HEK293T (cell line): Measurements from ENCODE around the gene NXT2.
A peak's percentile ranks its signal among the peaks of the same experiment; 100 is the strongest.

ENCODE experiments used
- CTCF ChIA-PET: fragments of 350-600 bp; formaldehyde crosslinking; extraction: SDS; loops from one replicate; lab custom pipeline; 2021; ENCODE audit warnings: antibody characterized with exemption, inconsistent platforms; lab: Yijun Ruan, JAX
- POLR2A ChIA-PET: fragments of 350-600 bp; formaldehyde crosslinking; extraction: SDS; loops from one replicate; lab custom pipeline; 2020; ENCODE audit warnings: antibody characterized with exemption, inconsistent platforms; lab: Yijun Ruan, JAX
- DNase-seq: peaks from one replicate; pipeline ENCODE4 v3.0.0; 2012; ENCODE audit warnings: mixed read lengths; ENCODE audit errors: extremely low spot score
- ARNT ChIP-seq: fragments of 450-650 bp; IDR thresholded peaks from 2 replicates; pipeline ENCODE4 v1.6.1; 2017; ENCODE audit warnings: mild to moderate bottlenecking
- BHLHE40 ChIP-seq: fragments of 450-650 bp; IDR thresholded peaks from 2 replicates; pipeline ENCODE4 v1.6.1; 2016; ENCODE audit warnings: mild to moderate bottlenecking, moderate library complexity, borderline replicate concordance
- CTBP1 ChIP-seq: fragments of 450-650 bp; IDR thresholded peaks from 2 replicates; pipeline ENCODE4 v1.6.1; 2016; ENCODE audit warnings: borderline replicate concordance
- ELF4 ChIP-seq: fragments of 450-650 bp; IDR thresholded peaks from 2 replicates; pipeline ENCODE4 v1.6.1; 2017; ENCODE audit warnings: antibody characterized with exemption
- FOXA1 ChIP-seq: fragments of 450-650 bp; IDR thresholded peaks from 2 replicates; pipeline ENCODE4 v1.6.1; 2016; ENCODE audit warnings: mild to moderate bottlenecking
- FOXK2 ChIP-seq: fragments of 450-650 bp; IDR thresholded peaks from 2 replicates; pipeline ENCODE4 v1.6.1; 2016; ENCODE audit warnings: mild to moderate bottlenecking
- FOXM1 ChIP-seq: fragments of 450-650 bp; IDR thresholded peaks from 2 replicates; pipeline ENCODE4 v1.6.1; 2017; ENCODE audit warnings: mild to moderate bottlenecking, borderline replicate concordance
- HDGF ChIP-seq: fragments of 450-650 bp; IDR thresholded peaks from 2 replicates; pipeline ENCODE4 v1.6.1; 2017; ENCODE audit warnings: antibody characterized with exemption, borderline replicate concordance
- L3MBTL2 ChIP-seq: fragments of 450-650 bp; conservative IDR thresholded peaks from 2 replicates; pipeline ENCODE4 v1.6.1; 2016; ENCODE audit warnings: mild to moderate bottlenecking
- LEF1 ChIP-seq: fragments of 450-650 bp; IDR thresholded peaks from 2 replicates; pipeline ENCODE4 v1.6.1; 2017; ENCODE audit warnings: mild to moderate bottlenecking, borderline replicate concordance
- NFRKB ChIP-seq: fragments of 450-650 bp; IDR thresholded peaks from 2 replicates; pipeline ENCODE4 v1.6.1; 2016; ENCODE audit warnings: mild to moderate bottlenecking, moderate library complexity
- PKNOX1 ChIP-seq: fragments of 450-650 bp; IDR thresholded peaks from 2 replicates; pipeline ENCODE4 v1.6.1; 2016
- SP1 ChIP-seq: fragments of 450-650 bp; IDR thresholded peaks from 2 replicates; pipeline ENCODE4 v1.6.1; 2017
- SUZ12 ChIP-seq: fragments of 450-650 bp; IDR thresholded peaks from 2 replicates; pipeline ENCODE4 v1.6.1; 2016; ENCODE audit warnings: mild to moderate bottlenecking
- TARDBP ChIP-seq: fragments of 450-650 bp; IDR thresholded peaks from 2 replicates; pipeline ENCODE4 v1.6.1; 2016
- ZNF384 ChIP-seq: fragments of 450-650 bp; IDR thresholded peaks from 2 replicates; pipeline ENCODE4 v1.6.1; 2016

Gene NXT2

DNA sequence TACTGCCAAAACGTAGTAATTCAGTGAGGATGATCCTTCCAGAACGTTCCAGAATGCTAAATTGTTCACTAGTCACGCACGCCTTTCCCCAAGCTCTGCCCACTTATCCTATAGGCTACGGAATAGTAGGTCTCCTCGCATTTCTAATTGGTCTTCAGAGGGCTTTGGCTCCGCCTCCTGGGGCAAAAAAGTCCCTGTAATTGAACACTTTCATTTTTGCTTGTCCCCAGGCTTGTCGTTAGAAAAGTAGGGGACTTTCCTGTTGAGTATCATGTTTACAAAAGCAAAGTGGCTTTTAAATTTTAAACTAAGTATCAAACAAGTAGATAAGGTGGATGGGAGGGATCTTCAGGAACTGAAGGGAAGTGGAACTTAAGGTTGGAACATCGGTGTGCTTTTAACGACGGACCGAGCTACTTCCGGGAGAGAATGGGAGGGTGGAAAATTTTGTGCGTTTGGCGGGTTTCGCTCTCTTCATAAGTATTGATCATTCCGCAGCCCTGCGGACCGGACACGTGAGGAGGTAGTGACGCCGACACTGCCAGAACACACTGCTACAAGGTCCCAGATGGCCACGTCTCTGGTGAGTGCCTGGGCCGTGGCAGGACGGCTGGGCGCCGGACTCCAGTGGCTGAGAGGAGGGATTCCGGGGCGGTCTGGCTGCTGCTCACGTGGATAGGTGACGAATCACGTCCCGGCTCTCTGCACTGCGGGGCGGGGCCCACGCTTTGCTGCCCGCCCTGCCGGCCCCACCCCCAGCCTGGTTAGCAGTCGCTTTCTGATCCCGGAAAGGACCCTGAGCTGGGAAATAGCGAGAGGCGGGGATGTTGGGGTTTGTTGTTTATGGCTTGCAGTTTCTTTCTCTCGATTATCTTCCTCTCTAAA is at the start of gene NXT2:
NXT2 (plus strand) TSS at position 406 of the 885 bp plus-strand sequence; CDS start at position 569, 163 bp downstream.
- DNase-seq = peak; percentile 97
- ChIA-PET POLR2A (interaction anchor here (0.8 to 1.4 kb wide), 5 partner anchors 10 to 169 kb away, joined by 3 to 4 read pairs (median 3); no protein-coding TSS in a partner anchor), CTCF (interaction anchor here (0.7 kb wide), 1 partner anchor 355 kb away, joined by 3 read pairs; no protein-coding TSS in a partner anchor)
- TF ChIP-seq L3MBTL2 = peak; percentile 75
- TF ChIP-seq SP1 = peak; percentile 48
- TF ChIP-seq SUZ12 = no peak
- TF ChIP-seq NFRKB = no peak
- TF ChIP-seq CTBP1 = peak; percentile 87
- peak; percentile 54; the same call in 1 of the 2 replicates for TF ChIP-seq TARDBP
- no peak for TF ChIP-seq PKNOX1
- peak; percentile 86 for TF ChIP-seq ELF4

DNA sequence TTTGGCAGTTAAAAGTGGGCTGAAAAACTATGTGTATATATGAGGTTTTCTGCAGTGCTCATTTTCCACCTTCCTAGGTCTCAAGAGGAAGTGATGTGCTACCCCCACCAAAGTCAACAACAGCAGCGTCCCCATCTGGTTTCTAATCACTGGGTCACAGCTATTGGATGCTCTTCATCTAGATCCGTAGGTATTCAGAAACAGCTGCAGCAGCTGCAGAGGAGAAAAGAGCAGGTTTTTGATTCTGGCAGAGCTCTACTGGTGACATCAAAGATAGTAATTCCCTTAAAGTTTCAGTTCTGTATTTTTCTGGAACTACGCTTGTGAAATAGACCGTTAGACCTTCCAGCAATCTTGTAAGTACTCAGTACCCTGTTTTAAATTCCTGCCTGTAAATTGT is 49.0 kb upstream of the NXT2 start:
- DNase-seq = no peak
- TF ChIP-seq ARNT = no peak
- TF ChIP-seq ZNF384 = no peak
- TF ChIP-seq PKNOX1 = no peak
- no peak for TF ChIP-seq FOXK2
- TF ChIP-seq SP1 = no peak
- no peak for TF ChIP-seq BHLHE40
- no peak for TF ChIP-seq CTBP1
- no peak for TF ChIP-seq LEF1
- no peak for TF ChIP-seq HDGF
- TF ChIP-seq ELF4 = no peak
- no peak for TF ChIP-seq FOXA1
- no peak for TF ChIP-seq NFRKB
- TF ChIP-seq L3MBTL2 = no peak
- TF ChIP-seq SUZ12 = no peak
- no peak for TF ChIP-seq FOXM1
- no peak for TF ChIP-seq TARDBP
- ChIA-PET POLR2A (no interaction called here), CTCF (interaction anchor here (4.3 kb wide), 1 partner anchor 146 kb away, joined by 63 read pairs; no protein-coding TSS in a partner anchor)

DNA sequence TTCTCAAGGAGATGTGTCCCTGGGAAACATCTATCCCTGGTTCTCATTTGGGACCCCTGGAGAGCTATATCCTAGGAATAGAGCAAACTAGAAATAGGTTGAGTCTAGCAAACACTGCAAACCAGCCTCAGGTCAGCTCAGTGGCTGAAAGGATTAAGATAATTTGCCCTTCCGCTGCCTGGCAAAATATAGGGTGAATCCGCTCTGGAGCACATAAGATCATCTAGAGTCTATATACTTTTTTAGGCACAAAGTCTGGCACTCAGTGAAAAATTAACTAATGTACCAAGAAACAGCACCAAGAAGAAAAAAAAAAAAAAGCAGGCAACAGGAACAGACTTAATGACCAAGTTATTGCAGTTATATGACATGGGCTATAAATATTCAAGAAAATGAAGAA is 47.5 kb upstream of the NXT2 start:
- no peak for TF ChIP-seq L3MBTL2
- no peak for TF ChIP-seq NFRKB
- no peak for TF ChIP-seq LEF1
- no peak for TF ChIP-seq TARDBP
- TF ChIP-seq CTBP1 = no peak
- TF ChIP-seq ELF4 = no peak
- TF ChIP-seq SP1 = no peak
- TF ChIP-seq FOXK2 = no peak
- TF ChIP-seq FOXA1 = no peak
- TF ChIP-seq FOXM1 = no peak
- TF ChIP-seq HDGF = no peak
- no peak for TF ChIP-seq ZNF384
- TF ChIP-seq ARNT = no peak
- no peak for TF ChIP-seq PKNOX1
- ChIA-PET POLR2A (no interaction called here), CTCF (interaction anchor here (1.0 kb wide), 1 partner anchor 146 kb away, joined by 5 read pairs; no protein-coding TSS in a partner anchor)
- no peak for DNase-seq

DNA sequence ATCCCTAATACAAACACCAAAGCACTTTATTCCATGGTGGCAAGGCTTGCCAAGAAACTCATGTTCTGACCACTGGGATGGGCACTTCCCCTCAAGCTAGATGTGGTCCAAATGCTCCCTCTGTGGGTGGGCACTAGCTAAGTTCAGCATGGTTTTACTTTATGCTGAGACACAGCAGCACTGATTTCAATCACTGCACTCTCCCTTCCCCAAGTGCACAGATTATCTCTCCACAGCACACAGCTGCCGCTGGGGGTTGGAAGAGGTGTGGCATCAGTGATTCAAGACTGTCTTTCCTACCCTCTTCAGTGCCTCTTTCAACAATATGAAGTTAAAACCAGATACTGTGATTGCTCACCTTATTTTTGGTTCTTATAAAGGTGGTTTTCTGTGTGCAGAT is 38.2 kb upstream of the NXT2 start:
- ChIA-PET CTCF (interaction anchor here (0.6 kb wide), 1 partner anchor 17 kb away, joined by 3 read pairs; no protein-coding TSS in a partner anchor), POLR2A (no interaction called here)
- DNase-seq = no peak
- TF ChIP-seq ZNF384 (no peak), HDGF (no peak), TARDBP (no peak), FOXM1 (no peak), ELF4 (no peak), LEF1 (no peak), PKNOX1 (no peak), FOXK2 (no peak), SP1 (no peak)

DNA sequence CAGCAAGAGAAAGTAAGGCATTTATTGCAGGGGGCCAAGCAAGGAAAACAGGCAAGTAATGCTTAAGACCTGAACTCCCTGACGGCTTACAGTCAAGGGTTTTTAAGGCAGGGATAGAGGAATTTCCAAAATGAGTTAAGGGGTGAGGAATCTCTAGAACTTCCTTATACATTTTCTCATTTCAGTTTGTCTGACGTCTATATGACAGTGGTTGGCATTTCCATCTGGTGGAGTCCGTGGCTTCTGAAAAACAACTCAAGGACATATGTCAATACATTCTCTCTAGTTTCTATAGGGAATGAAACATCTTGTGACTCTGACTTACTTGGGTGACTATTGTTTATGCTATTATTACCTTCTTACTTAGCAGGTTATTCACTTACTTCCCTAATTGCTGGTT is 35.5 kb upstream of the NXT2 start:
- no peak for DNase-seq
- TF ChIP-seq L3MBTL2 (no peak), BHLHE40 (no peak), SP1 (no peak), SUZ12 (no peak), LEF1 (no peak), FOXK2 (no peak), FOXA1 (no peak), CTBP1 (no peak), NFRKB (no peak), ZNF384 (no peak)
- ChIA-PET CTCF (no interaction called here), POLR2A (no interaction called here)
